Middle frontal gyrus (tissue), 1 donor: ENCODE data around the gene NEDD9.
A peak's percentile ranks its signal among the peaks of the same experiment; 100 is the strongest.

Experiments
- DNase-seq: peaks from one replicate; pipeline ENCODE4 v3.0.0-alpha.2; 2015; ENCODE audit warnings: low spot score; ENCODE audit errors: extremely low spot score

The NEDD9 gene, protein sequence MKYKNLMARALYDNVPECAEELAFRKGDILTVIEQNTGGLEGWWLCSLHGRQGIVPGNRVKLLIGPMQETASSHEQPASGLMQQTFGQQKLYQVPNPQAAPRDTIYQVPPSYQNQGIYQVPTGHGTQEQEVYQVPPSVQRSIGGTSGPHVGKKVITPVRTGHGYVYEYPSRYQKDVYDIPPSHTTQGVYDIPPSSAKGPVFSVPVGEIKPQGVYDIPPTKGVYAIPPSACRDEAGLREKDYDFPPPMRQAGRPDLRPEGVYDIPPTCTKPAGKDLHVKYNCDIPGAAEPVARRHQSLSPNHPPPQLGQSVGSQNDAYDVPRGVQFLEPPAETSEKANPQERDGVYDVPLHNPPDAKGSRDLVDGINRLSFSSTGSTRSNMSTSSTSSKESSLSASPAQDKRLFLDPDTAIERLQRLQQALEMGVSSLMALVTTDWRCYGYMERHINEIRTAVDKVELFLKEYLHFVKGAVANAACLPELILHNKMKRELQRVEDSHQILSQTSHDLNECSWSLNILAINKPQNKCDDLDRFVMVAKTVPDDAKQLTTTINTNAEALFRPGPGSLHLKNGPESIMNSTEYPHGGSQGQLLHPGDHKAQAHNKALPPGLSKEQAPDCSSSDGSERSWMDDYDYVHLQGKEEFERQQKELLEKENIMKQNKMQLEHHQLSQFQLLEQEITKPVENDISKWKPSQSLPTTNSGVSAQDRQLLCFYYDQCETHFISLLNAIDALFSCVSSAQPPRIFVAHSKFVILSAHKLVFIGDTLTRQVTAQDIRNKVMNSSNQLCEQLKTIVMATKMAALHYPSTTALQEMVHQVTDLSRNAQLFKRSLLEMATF

DNA sequence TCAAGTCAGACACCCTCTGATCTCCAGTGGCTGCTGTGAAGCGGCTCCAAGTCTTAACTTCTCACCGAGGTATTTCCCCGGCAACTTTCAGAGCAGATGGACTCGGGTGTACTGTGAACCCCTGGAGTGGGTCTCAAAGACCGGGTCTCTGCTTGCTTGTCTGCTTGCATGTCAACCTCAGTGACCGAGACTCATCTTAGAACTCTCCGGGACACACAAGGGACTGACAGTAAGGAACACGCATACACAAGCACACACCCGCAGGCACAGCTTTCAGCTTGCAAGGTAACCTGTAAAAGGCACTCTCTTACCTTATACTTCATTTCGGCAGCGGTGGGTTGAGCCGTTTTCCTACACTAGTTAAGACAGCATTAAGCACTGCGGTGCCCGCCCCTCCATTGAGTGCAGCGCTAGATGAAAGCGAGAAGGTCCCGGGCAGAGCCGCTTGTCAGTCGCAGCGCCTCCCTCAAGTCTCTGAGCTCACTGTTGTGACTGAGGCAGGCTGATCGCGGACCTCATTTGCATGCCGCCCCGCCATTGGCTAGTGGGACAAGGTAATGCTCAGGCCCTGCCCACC lies at the start of gene NEDD9:
Gene NEDD9 (minus strand): TSS at position 476 of the 577 bp plus-strand sequence. CDS start 153 bp downstream, at position 323.
- peak; percentile 90 for DNase-seq

DNA sequence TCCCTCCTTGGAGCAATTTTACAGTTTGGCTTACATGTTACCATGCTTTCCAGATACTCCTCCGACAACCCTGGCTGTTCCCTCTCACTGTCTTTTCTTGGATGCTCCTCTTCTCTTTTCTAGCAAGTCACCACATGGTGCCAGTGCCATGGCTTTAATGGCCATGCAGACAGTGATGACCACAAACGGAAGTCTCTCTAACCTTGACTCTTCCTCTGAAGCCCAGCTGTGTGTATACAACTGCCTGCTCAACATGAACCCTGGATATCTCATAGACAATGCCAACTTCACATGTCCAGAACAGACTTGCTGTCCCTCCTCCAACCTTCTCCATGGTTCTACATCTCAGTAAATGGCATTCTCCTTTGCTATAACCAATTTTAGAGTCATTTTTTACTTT lies 49.8 kb upstream of the NEDD9 start:
- no peak for DNase-seq

DNA sequence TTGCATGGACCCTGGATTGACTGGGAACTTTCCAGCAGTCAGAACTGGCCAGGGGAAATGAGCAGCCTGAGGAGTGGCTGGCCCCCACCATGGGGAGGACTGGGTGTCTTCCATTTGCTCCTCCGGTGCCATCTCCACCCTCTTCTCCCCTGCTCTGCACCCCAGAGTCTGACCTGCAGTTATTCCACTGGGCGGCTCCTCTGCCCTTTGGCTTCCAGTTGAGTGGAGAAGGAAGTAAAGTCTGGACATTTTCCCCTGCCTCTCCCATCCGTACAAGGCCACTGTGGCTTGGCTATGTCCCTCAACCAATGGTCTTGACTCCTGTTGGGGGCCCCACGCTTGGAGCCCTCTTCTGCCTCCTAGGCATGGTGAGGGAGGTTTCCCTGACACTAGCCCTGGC lies 47.9 kb upstream of the NEDD9 start:
- no peak for DNase-seq

DNA sequence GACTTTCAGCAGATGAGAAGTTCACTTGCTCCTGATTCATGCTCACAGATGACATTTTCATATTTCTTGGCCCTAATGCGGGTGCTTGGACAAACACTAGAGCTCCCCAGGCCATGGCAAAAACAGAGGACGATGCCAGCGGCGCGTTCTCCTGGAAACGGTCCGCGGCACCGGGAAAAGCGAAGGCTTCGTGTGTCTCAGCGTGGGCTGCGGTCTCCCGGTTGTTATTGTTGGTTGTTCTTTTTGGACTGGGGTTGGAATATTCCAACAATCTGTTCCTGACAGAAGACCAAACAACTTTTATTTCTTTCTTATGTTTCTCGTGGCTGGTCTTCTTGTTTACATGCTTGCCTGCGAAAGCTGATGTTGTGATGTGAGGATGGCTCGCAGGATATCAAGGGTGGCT lies 46.8 kb upstream of the NEDD9 start:
- DNase-seq, result no peak

DNA sequence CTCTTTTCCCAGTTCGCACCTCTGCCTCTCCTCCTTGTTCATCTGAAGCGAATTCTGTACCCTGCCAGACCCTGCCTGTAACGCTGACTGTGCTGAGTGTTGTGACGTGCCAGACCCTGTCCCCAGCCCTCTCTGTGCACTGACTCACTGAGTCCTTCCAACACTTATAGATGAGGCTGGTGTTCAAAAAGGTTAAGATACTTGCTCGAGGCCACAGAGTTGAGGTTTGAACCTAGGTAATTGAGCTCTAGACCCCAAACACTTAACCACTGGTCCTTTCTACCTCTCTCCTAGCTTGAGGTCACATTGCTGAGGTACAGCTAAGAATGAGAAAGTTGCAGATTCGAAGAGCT lies 45.7 kb upstream of the NEDD9 start:
- DNase-seq, result no peak

DNA sequence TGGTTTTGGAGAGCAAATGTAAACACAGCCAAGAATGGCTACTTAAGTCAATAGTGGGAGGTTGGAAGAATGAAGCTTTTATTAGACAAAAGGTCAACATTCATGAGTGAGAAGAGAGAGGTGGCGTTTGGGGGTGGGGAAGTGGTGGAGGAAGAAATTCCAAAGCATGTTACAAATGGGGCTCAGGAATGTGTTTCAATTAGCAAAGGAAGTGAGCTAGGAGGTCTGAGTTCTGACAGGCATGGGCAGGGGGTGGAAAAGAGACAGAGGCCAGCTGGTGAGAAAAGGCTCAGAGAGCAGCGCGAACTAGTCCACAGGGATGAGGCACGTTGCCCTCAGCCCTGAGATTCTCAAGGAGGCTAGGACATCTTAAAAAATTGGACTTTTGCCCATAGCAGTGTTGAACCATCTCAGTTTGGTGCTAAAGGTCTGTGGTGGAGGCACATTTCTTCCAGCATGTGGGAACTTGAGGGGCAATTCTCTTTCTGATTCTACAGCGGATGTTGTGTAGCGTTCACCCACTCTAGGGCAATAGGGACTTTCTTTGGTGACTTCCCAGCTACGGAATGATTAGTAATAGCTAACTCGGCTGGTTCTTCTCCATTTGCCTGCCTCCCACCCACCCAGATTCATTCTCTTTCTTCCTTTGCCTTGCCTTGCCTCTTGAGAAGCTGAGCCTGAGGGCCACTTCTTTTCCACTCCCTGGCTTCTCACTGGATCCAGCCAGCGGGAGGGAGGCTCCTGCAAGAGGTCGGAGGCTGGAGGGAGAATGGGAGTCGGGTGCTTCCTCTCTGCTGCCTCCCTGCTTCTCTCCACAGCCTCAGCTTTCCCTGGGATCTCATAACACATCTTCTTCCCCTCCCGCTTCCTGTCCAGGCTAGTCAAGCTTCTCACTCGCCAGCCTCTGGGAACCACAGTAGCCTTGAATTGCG lies 45.1 kb upstream of the NEDD9 start:
- DNase-seq, result no peak

DNA sequence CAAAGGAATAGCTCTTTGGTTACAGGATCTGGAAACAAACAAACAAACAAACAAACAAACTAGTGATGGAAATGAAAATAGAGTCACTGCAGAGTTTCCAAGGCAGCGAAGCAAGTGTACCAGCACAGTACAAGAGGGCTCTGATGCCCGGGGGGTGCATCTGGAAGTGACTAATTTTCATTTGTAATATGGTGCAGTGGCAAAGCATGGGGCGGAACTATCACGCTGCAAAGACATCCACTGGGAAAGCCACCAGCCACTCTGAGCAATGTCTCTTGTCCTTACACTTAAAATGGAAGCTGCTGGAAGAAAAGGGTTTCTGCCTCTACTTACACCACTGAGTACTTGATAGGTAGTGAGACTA lies 44.4 kb upstream of the NEDD9 start:
- DNase-seq, result no peak

DNA sequence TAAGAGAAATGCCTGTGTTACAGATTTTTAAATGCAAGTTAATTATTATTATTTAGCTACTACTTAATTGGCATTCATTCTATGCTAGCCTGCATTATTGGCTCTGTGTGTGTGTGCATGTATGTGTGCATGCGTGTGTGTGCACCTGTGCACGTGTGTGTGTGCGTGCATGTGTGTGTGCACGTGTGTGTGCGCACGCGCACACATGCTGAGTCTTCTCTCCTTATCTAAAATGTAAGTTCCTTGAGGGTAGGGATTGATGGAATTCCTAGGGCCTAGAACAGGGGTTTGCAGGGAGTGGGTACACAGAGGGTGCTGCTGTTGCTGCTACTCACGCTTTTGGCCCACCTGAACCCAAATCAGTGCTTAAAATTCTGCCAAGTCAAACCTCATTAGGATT lies 43.8 kb upstream of the NEDD9 start:
- no peak for DNase-seq

DNA sequence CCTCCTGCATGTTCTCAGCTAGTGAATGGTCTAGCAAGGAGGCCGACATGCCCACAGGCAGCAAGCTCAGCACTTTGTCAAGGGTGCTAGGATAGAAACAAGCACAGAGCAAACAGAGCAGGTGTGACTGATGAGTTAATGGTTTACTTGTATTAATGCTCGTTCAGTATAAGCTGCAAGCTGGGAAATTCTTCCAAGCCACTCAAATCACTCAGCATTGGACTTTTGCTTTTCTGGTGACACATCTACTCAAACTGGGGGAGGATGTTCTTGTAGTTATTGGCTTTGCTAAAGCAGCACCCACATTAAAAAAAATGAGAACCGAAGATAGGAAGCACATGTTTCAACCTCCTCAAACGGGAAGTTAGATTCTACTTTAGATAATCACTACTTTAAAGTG lies 43.1 kb upstream of the NEDD9 start:
- no peak for DNase-seq

DNA sequence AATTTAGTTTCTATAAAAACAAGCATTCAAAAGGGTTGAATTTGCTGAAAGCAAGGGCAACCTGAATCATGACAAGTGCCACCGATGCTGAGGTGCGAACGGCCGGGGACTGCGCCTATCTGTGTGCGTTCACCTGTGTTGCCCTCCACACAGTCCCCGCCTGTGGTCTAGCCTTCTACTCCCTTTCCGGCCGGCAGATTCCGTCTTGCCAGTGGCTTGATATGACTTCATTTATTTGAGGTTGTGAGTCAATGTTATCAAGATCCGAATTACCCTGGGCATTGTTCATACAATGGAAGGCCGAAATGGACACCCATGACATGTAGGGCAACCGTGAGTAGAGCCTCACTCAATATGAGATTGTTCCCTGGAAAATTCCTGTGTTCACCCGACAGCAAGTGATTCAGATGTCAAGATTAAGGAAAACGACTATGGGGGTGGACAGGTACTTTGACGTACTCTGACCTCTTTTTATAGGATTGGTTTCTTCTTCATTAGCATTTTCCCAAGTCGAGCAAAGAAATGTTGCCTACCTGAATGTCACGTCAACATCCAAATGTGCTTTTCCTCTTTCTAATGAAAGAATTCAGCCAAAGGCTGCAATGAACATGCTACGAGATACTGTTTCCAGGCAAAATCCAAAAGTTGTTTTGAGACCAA lies 41.1 kb upstream of the NEDD9 start:
- no peak for DNase-seq

DNA sequence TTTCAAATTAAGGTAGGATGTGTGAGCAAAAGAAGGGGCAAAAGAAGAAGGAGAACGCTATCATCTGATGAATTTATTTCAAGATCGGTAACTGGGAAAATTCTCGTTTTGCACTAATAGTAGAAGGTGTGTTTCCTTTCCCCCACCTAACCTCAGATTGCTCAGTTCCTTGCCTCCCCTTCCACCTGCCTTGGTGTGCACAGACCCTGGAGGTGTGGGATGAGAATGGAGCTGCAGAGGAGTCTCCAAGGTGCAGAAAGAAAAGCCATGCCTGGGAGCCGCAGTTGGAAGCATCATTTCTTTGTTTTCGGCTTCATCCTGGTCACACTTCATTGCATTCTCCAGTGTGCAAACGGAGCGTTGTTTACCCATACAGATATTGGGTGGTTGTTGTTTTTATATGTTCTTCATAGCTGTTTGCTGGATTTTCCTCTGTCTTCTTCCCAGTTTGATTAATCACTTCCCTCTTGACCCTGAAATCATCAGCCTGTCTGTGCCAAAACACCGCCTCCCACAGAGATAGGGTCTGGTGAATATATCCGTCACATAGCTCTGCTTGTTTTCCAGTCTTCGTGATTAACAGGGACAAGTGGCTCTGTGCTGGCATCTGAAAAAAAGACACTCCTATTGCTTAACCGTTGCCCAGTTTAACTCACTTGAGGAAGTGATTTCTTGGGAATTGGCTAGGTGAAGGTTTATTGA lies 40.2 kb upstream of the NEDD9 start:
- DNase-seq, result no peak

DNA sequence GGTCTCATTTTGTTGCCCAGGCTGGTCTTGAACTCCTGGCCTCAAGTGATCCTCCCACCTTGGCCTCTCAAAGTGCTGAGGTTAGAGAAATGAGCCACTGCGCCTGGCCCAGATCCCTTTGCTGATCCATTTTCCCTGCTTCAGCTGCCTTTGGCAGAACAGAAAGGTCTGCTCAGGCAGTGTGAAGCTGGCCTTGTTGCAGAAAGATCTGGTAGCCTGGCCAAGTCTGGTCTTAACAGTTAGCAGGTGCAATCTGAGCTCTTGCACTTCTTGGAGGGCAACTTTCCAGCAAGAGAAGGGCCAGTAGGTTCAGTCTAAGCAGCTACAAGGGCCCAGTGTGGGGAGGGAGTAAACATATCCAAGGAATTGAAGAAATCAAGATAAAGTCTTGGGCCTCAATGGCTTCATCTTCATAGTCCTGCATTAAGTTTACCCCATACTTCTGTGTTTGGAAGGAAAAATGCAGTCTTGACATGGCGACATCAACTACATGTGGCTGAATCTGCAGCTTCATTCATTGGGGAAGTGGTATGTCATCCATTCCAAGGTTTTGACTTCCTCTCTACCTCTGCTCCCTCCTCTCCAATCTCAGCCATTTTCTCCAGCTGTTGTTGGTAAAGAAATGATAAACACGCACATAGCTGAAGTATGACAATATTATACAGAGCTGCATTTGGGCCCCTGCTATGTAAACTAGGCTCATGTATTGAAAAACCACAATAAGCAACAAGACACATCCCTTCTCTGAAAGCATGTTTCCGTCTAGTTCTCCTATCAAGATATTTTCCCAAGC lies 39.0 kb upstream of the NEDD9 start:
- DNase-seq, result no peak

DNA sequence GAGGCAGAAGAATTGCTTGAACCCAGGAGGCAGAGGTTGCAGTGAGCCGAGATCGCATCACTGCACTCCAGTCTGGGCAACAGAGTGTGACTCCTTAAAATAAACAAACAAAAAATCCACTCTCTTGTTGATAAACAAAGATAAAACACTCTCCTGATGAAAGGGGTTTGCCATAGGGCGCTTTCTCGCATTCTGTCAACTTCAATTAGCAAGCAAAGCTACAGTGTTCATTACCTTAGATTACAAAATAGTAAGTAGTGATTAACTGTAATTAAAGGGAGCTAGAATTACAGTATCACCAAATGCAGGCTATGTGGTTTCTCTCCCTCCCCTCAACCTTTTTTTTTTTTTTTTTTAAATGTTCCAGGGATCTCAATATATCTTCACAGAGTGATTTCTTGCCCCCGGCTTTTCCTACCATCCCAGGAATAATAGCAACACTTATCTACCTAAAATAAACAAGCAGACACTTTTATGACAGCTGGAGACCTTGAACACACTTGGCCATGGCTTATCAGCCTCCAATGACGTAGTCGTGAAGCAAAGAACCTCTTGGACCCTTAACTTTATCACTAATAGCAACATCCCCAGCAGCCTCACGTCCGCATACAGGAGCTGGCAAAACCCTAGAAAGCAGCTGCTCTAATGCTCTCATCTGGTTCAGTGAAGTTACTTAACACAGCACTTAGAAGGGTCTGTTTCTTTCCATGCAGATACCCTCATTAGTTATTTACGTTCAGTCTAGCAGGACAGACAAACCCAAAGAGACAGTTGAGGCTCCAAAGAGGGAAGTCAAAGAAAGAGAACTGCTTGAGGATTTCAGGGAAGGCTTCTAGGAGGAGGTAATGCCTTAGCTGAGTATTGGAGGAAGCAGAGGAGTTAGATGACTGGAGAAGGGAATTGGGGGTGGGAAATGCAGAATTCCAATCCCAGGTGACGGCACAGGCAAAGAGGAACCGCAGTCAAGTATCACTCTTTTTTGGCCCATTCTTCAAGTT lies 37.9 kb upstream of the NEDD9 start:
- DNase-seq, result no peak

DNA sequence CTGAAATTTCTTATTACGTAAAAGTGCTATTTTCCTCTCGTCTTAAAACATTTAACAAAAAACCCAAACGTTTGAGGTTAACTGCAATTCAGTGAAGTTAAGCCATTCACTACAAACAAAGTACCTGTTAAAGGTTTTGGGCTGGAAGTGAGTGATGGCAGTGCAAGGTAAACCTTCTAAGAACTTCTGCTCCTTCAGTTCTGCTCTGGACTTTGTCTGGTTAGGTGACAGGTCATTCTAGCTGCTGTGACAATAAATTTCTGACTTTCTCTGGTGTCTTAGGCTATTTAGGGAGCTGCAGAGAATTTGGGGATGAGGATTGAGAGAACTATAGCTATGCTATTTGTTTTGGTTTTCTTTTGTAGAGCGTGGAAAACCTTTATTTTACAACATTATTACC lies 36.5 kb upstream of the NEDD9 start:
- no peak for DNase-seq

DNA sequence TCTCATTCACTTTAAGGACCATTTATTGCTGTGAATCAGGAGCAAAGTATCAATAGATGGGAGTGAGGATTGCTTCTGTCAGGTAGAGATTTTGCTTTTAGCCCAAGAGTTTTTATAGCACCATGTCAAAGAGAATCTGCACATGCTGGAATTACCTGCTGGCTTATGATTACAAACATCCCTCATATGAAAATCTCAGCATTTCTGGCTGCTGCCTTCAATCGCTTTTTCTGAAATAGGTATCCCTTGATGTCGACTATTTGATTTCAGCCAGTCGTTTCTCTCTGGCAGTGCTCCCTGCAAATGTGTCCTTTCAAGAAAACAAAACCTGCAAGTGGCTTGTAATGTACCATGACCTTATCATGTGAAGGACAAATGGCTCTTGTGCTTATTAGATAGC lies 34.5 kb upstream of the NEDD9 start:
- no peak for DNase-seq

DNA sequence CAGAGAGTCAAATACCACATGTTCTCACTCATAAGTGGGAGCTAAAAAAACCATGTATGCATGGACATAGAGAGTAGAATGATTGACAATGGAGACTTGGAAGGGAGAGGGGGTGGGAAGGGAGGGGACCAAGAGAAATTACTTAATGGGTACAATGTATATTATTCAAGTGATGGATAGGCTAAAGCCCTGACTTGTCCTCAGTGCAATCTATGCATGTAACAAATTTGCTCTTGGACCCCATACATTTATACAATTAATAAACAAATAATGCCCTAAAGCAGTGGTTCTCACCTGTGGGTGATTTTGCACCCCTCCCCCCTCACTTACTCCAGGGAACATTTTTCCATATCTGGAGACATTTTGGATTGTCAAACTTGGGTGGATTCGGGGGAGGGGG lies 33.5 kb upstream of the NEDD9 start:
- no peak for DNase-seq

DNA sequence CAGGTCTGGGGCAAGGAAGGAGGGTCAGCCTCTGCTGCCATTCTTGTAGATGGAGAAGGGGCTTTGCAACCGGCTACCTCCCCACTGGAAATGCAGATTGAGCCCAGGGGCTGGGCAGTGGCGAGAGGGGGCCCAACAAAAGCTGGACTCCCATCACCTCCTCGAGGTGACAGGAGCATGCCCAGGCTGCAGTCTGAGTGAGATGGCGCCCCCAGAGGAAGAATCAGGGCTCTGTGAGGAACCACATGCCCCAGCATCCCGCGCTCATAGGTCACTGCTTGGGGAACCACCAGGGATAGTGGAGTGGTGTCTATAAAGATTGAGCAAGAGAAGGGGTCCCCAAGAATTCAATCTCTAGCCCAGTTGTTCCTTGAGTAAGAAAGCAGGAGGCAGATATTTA lies 31.6 kb upstream of the NEDD9 start:
- no peak for DNase-seq

DNA sequence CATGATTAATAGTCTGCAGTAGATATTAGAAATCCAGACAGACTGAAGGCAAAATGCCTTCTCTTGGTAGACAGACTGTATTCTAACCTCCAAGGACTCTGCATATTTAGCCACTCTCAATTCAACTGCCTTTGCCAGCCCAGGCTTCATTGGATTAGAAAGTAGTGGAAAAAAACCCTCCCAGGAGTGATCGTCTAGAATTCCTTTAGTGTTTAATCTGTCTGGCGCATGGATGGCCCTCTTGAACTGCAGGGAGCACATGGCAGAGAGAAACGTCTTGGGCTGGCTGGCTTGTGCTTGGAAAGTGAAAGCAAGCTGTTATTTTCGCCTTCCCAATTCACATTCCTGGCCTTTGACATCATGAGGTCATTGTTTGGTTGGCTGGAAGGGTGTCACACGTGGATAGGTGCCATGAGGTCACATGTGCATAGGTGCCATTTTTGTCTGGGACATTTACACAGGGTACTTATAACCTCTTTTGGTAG lies 30.9 kb upstream of the NEDD9 start:
- DNase-seq, result no peak
